ENCODE results near the gene GMDS. TPM values are rescaled to one million over a fixed set of nuclear protein-coding genes. Genes with fewer than 3 reads are reported as not detected.

GMDS gene
- total and polyA plus RNA-seq, 2 of the 8 experiments (the other 6 are each of a cell fraction or from before 2014, with no cell fraction given), result 16.8 to 50.0 TPM

DNA sequence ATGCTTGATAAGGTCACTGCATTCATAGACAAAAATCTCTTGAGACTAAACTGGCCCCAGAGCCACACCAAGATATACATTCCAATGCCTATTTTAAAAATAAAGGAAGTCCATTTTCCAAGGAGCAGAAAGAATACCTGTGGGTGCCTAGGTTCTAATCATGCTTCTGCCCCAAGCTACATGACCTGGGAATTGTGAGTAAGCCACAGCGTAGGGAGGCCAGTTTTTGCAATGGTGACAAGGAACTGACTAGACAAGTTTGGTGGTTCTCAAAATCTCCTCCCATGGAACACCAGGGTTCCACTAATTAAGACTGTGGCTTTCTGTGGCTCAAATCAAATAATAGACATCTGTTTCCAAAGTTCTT is 83.3 kb downstream of the GMDS start:
- H2BK20ac ChIP-seq (ENCODE audit: low read length), result no peak overlapping the region
- H3K9me3 ChIP-seq (ENCODE audit: insufficient read depth in 2 of 2, low read depth in 1 of 2, low read length in 1 of 2), result peaks cover 7 to 13% of the 10 kb centered on the region in 2 experiments; a peak in 3 of 4 replicates
- H3K9ac ChIP-seq (replicated peaks in 1 of 4; ENCODE audit: extremely low read depth in 1 of 4, low read depth in 3 of 4, low read length in 3 of 4), result no peak overlapping the region
- peaks cover 6% of the 10 kb centered on the region; the same call in 1 of the 2 replicates for H3K79me1 ChIP-seq (ENCODE audit: low read depth, low read length)
- no peak overlapping the region for H3K56ac ChIP-seq (replicated peaks; ENCODE audit: insufficient read length, low read depth, low read length)
- no peaks in the 10 kb centered on the region for H3K27me3 ChIP-seq (replicated peaks in 1 of 4; ENCODE audit: control insufficient read depth in 3 of 4, extremely low read depth in 1 of 4, insufficient read depth in 3 of 4, low read length in 3 of 4)
- no peak overlapping the region for H3K18ac ChIP-seq (ENCODE audit: extremely low read depth, low read length)
- peaks cover 0 to 3% (median 1%) of the 10 kb centered on the region in 4 experiments; a peak in 4 of 7 replicates for H3K4me1 ChIP-seq (replicated peaks in 1 of 4; ENCODE audit: control insufficient read depth in 3 of 4, insufficient read depth in 4 of 4, low read length in 3 of 4)
- FAIRE-seq (no peak), DNase-seq (ENCODE audit: low read depth in 1 of 2, low spot score in 2 of 2) (no peak)
- H4K5ac ChIP-seq (ENCODE audit: insufficient read length, low read depth, low read length), result no peak overlapping the region
- no peak overlapping the region for H3K27ac ChIP-seq (ENCODE audit: low read depth, low read length)
- no peak overlapping the region for H2AFZ ChIP-seq (ENCODE audit: low read length)
- no peak overlapping the region for H3K23ac ChIP-seq (ENCODE audit: insufficient read length)
- no peak overlapping the region for H2BK120ac ChIP-seq (replicated peaks; ENCODE audit: low read depth, low read length)
- no peak for TF ChIP-seq HDAC6 (IDR thresholded peaks at IDR 0.05; ENCODE audit: low read depth, low read length)
- no peak for TF ChIP-seq BACH1 (IDR thresholded peaks at IDR 0.05; ENCODE audit: low read length)
- TF ChIP-seq RAD21 (IDR thresholded peaks at IDR 0.05 in 1 of 2, conservative IDR thresholded peaks at IDR 0.05 in 1 of 2; ENCODE audit: low read depth in 2 of 2, low read length in 2 of 2), result no peak
- TF ChIP-seq, protein P1, sequence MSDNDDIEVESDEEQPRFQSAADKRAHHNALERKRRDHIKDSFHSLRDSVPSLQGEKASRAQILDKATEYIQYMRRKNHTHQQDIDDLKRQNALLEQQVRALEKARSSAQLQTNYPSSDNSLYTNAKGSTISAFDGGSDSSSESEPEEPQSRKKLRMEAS (IDR thresholded peaks at IDR 0.05), result no peak
- TF ChIP-seq SIX5 (IDR thresholded peaks at IDR 0.05; ENCODE audit: low read depth, low read length), result no peak
- no peak for TF ChIP-seq NRF1 (IDR thresholded peaks at IDR 0.05; ENCODE audit: low read depth, low read length)
- no peak for TF ChIP-seq YY1 (IDR thresholded peaks at IDR 0.05; ENCODE audit: low read depth, low read length)
- TF ChIP-seq EGR1 (IDR thresholded peaks at IDR 0.05; ENCODE audit: borderline replicate concordance, low read depth, low read length), result no peak
- no peak overlapping the region for H2BK12ac ChIP-seq (ENCODE audit: low read depth, low read length)
- H3K4me3 ChIP-seq (ENCODE audit: extremely low read depth in 1 of 4, insufficient read depth in 2 of 4, low read depth in 3 of 4, low read length in 4 of 4), result no peak overlapping the region
- no peaks in the 10 kb centered on the region for H4K20me1 ChIP-seq (replicated peaks in 1 of 2; ENCODE audit: control insufficient read depth in 1 of 2, insufficient read depth in 2 of 2, low read length in 2 of 2)
- ChIA-PET CTCF (ENCODE audit: partially characterized antibody) (interaction anchor here (1.4 kb wide), 1 partner anchor 234 kb away, joined by 4 read pairs; no protein-coding TSS in a partner anchor), POLR2A (ENCODE audit: partially characterized antibody) (no interaction called here)
- H2AK5ac ChIP-seq (ENCODE audit: low read depth, low read length), result no peak overlapping the region
- H3K36me3 ChIP-seq (ENCODE audit: control insufficient read depth in 2 of 4, insufficient read depth in 4 of 4, low read length in 3 of 4), result 0 out of 8 replicates have a peak, but pooled peaks cover 0 to 7% (median 0%) of the 10 kb centered on the region in 4 experiments
- no peak overlapping the region for H4K8ac ChIP-seq (ENCODE audit: extremely low read depth, insufficient read depth, low read length)
- no peak overlapping the region for H3K14ac ChIP-seq (ENCODE audit: insufficient read length)
- no peak overlapping the region for H2BK5ac ChIP-seq (ENCODE audit: low read depth, low read length)
- H3K4ac ChIP-seq (replicated peaks; ENCODE audit: insufficient read length, low read depth, low read length), result no peak overlapping the region
- H3K4me2 ChIP-seq (ENCODE audit: insufficient read depth in 1 of 2, low read depth in 2 of 2, low read length in 2 of 2), result no peak overlapping the region
- peaks cover 0 to 24% of the 10 kb centered on the region in 2 experiments; a peak in 2 of 4 replicates for H3K79me2 ChIP-seq (ENCODE audit: control insufficient read depth in 1 of 2, insufficient read depth in 2 of 2, low read length in 2 of 2)
- H2BK15ac ChIP-seq (ENCODE audit: low read length), result no peak overlapping the region
- H3K23me2 ChIP-seq (ENCODE audit: low read depth, low read length), result no peaks in the 10 kb centered on the region
- 82% methylated on average over 1 of the region's 1 CpG; no CpG with 5 or more reads in 1 of the 2 experiments for WGBS, 2 experiments (ENCODE audit: extremely low coverage in 1 of 2, insufficient coverage in 1 of 2, insufficient read length in 1 of 2, insufficient replicate concordance in 2 of 2, low coverage in 1 of 2, low lambda C conversion rate in 2 of 2, missing lambda C conversion rate in 1 of 2)
- H4K91ac ChIP-seq (replicated peaks; ENCODE audit: insufficient read length, low read length), result no peak overlapping the region
